Liver (tissue), 9 donors: ENCODE results near the gene PIEZO2. TPM values are rescaled to one million over a fixed set of nuclear protein-coding genes. Genes with fewer than 3 reads are reported as not detected.

Experiments used
- DNase-seq: peaks from one replicate; pipeline ENCODE4 v3.0.0-alpha.2; 2017; ENCODE audit warnings: low spot score
- H3K27ac ChIP-seq, 2 donors: one replicate each; pipeline ENCODE4 v1.7.0; 2013; ENCODE audit warnings: inconsistent platforms in 2 of 2, low read length in 2 of 2, control low read depth in 1 of 2, low read depth in 1 of 2, mild to moderate bottlenecking in 1 of 2
- H3K27me3 ChIP-seq, 4 donors: one replicate each; pipeline versions ENCODE4 v1.6.1 to v1.7.0; 2013; ENCODE audit warnings: low read length in 3 of 4, inconsistent platforms in 1 of 4, mild to moderate bottlenecking in 1 of 4, moderate library complexity in 1 of 4; ENCODE audit not compliant: control insufficient read depth in 4 of 4, insufficient read depth in 4 of 4
- H3K36me3 ChIP-seq, 4 donors: one replicate each; pipeline versions ENCODE4 v1.6.1 to v1.7.0; 2013; ENCODE audit warnings: low read length in 3 of 4, mild to moderate bottlenecking in 3 of 4, low read depth in 1 of 4, moderate library complexity in 1 of 4; ENCODE audit not compliant: control insufficient read depth in 4 of 4, insufficient read depth in 3 of 4
- H3K4me1 ChIP-seq, 4 donors: one replicate each; pipeline versions ENCODE4 v1.6.1 to v1.7.0; 2013; ENCODE audit warnings: low read length in 3 of 4, mild to moderate bottlenecking in 3 of 4, moderate library complexity in 1 of 4; ENCODE audit not compliant: control insufficient read depth in 4 of 4, insufficient read depth in 4 of 4
- H3K4me3 ChIP-seq, 3 donors: one replicate each; pipeline versions ENCODE4 v1.6.1 to v1.7.0; 2013; ENCODE audit warnings: low read length in 3 of 3, control low read depth in 1 of 3, low read depth in 1 of 3, mild to moderate bottlenecking in 1 of 3
- H3K9ac ChIP-seq, 2 donors: one replicate each; pipeline ENCODE4 v1.7.0; 2013; ENCODE audit warnings: low read length in 2 of 2, mild to moderate bottlenecking in 2 of 2, moderate library complexity in 2 of 2, control low read depth in 1 of 2, low read depth in 1 of 2
- H3K9me3 ChIP-seq, 4 donors: one replicate each; pipeline versions ENCODE4 v1.6.1 to v1.7.0; 2013; ENCODE audit warnings: low read length in 3 of 4; ENCODE audit not compliant: control insufficient read depth in 4 of 4
- EGR1 ChIP-seq, 2 donors: IDR thresholded peaks; 2 replicates each; pipeline ENCODE4 v1.6.1; 2016 to 2018; ENCODE audit warnings: antibody characterized with exemption in 2 of 2, low read depth in 2 of 2
- FOXA1 ChIP-seq: IDR thresholded peaks from 2 replicates; pipeline ENCODE4 v1.6.1; 2016; ENCODE audit warnings: antibody characterized with exemption
- FOXA2 ChIP-seq: IDR thresholded peaks from 2 replicates; pipeline ENCODE4 v1.6.1; 2016; ENCODE audit warnings: antibody characterized with exemption
- GABPA ChIP-seq, 2 donors: IDR thresholded peaks in 1 of 2; conservative IDR thresholded peaks in 1 of 2; 2 replicates each; pipeline ENCODE4 v1.6.1; 2016; ENCODE audit warnings: antibody characterized with exemption in 2 of 2, mild to moderate bottlenecking in 1 of 2, moderate library complexity in 1 of 2
- HNF4A ChIP-seq, 2 donors: conservative IDR thresholded peaks; 2 replicates each; pipeline ENCODE4 v1.6.1; 2016; ENCODE audit warnings: antibody characterized with exemption in 2 of 2, mild to moderate bottlenecking in 2 of 2
- HNF4G ChIP-seq: IDR thresholded peaks from 2 replicates; pipeline ENCODE4 v1.6.1; 2016; ENCODE audit warnings: antibody characterized with exemption
- JUND ChIP-seq, 2 donors: IDR thresholded peaks; 2 replicates each; pipeline ENCODE4 v1.6.1; 2016; ENCODE audit warnings: antibody characterized with exemption in 2 of 2
- NR2F2 ChIP-seq: IDR thresholded peaks from 2 replicates; pipeline ENCODE4 v1.6.1; 2016; ENCODE audit warnings: antibody characterized with exemption
- RAD21 ChIP-seq, 2 donors: IDR thresholded peaks; 2 replicates each; pipeline ENCODE4 v1.6.1; 2016; ENCODE audit warnings: antibody characterized with exemption in 2 of 2, mild to moderate bottlenecking in 2 of 2
- RXRA ChIP-seq, 2 donors: IDR thresholded peaks; 2 replicates each; pipeline ENCODE4 v1.6.1; 2017 to 2018; ENCODE audit warnings: antibody characterized with exemption in 2 of 2, mild to moderate bottlenecking in 1 of 2
- SP1 ChIP-seq: IDR thresholded peaks from 2 replicates; pipeline ENCODE4 v1.6.1; 2018; ENCODE audit warnings: antibody characterized with exemption, mild to moderate bottlenecking
- TAF1 ChIP-seq: conservative IDR thresholded peaks from 2 replicates; pipeline ENCODE4 v1.6.1; 2016; ENCODE audit warnings: antibody characterized with exemption, mild to moderate bottlenecking
- YY1 ChIP-seq: IDR thresholded peaks from 2 replicates; pipeline ENCODE4 v1.6.1; 2016; ENCODE audit warnings: antibody characterized with exemption, mild to moderate bottlenecking
- WGBS: extraction: QIAGEN DNeasy Blood & Tissue Kit; methylation state at CpG from one replicate; pipeline ENCODE4 v1.1.7; 2013; 5-methylcytosine and 5-hydroxymethylcytosine counted together
- polyA plus RNA-seq, 2 donors: library from polyadenylated mRNA; stranded (reverse) in 1 of 2; unstranded in 1 of 2; fragments of 200-250 nt in 1 of 2; fragments of >200 nt in 1 of 2; fragmentation: Nextera tagmentation in 1 of 2; extraction: Ambion mirVana in 1 of 2; gene quantifications; one replicate each; pipeline versions ENCODE4 v1.2.1 to v1.2.3, GENCODE V29; 2013 to 2015
- total RNA-seq, 2 donors: library from RNA; depleted of rRNA; stranded (reverse); fragments of >200 nt; gene quantifications; one replicate each; pipeline ENCODE4 v1.2.3, GENCODE V29; 2014
- TF ChIP-seq, protein P1 (sequence below): fragments of 150-350 bp; IDR thresholded peaks from 2 replicates; pipeline ENCODE4 v1.5.1; 2017; ENCODE audit warnings: improper control_type of control experiment, low read depth, low read length; ENCODE audit not compliant: missing input control
- TF ChIP-seq, protein P2 (sequence below): IDR thresholded peaks from 2 replicates; pipeline ENCODE4 v1.6.1; 2016; ENCODE audit warnings: antibody characterized with exemption
- TF ChIP-seq, protein P3 (sequence below): IDR thresholded peaks from 2 replicates; pipeline ENCODE4 v1.6.1; 2016; ENCODE audit warnings: antibody characterized with exemption, mild to moderate bottlenecking
- TF ChIP-seq, protein P4 (sequence below): IDR thresholded peaks from 2 replicates; pipeline ENCODE4 v1.6.1; 2016; ENCODE audit warnings: antibody characterized with exemption
- TF ChIP-seq, protein P5 (sequence below): IDR thresholded peaks from 2 replicates; pipeline ENCODE4 v1.6.1; 2016; ENCODE audit warnings: antibody characterized with exemption
- donor health status: healthy.
- donor health status: healthy.
- donor health status: healthy.
- donor health status: healthy.
- donor health status: healthy.

The PIEZO2 gene
- total and polyA plus RNA-seq, 4 donors = 1.1 to 12.3 (median 4.8) TPM

DNA sequence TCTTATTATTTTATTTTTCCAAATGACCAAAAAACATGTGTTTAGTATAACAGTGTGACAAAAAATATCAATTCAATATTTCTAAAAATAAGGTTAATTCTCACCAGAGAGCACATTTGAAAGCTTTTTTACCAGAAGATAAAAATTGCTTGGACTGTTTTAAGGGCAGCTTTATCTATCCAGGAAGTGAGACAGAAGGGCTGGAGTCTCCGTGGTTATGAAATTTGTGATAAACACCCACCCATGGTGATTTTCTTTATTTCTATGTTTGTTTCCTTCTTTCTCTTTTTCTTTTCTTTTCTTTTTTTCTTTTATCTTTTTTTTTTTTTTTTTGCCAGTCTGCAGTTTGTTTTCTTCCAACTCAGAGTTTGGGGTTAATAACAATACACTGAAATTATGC is 298.5 kb downstream of the PIEZO2 start:
- DNase-seq = no peak
- TF ChIP-seq NR2F2 (no peak), TAF1 (no peak), YY1 (no peak), HNF4G (no peak), RAD21 (IDR thresholded peaks at IDR 0.05) (no peak), RXRA (IDR thresholded peaks at IDR 0.05) (no peak)
- TF ChIP-seq, protein P1, sequence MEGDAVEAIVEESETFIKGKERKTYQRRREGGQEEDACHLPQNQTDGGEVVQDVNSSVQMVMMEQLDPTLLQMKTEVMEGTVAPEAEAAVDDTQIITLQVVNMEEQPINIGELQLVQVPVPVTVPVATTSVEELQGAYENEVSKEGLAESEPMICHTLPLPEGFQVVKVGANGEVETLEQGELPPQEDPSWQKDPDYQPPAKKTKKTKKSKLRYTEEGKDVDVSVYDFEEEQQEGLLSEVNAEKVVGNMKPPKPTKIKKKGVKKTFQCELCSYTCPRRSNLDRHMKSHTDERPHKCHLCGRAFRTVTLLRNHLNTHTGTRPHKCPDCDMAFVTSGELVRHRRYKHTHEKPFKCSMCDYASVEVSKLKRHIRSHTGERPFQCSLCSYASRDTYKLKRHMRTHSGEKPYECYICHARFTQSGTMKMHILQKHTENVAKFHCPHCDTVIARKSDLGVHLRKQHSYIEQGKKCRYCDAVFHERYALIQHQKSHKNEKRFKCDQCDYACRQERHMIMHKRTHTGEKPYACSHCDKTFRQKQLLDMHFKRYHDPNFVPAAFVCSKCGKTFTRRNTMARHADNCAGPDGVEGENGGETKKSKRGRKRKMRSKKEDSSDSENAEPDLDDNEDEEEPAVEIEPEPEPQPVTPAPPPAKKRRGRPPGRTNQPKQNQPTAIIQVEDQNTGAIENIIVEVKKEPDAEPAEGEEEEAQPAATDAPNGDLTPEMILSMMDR = no peak
- TF ChIP-seq, protein P2, sequence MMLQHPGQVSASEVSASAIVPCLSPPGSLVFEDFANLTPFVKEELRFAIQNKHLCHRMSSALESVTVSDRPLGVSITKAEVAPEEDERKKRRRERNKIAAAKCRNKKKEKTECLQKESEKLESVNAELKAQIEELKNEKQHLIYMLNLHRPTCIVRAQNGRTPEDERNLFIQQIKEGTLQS = no peak
- Histone ChIP-seq H3K4me3 (no peak overlapping the region), H3K36me3 (no peaks in the 10 kb centered on the region), H3K27me3 (no peaks in the 10 kb centered on the region), H3K9ac (no peak overlapping the region), H3K4me1 (no peaks in the 10 kb centered on the region), H3K9me3 (no peaks in the 10 kb centered on the region), H3K27ac (no peak overlapping the region)
- WGBS = 50% methylated on average over 1 of the region's 1 CpG

DNA sequence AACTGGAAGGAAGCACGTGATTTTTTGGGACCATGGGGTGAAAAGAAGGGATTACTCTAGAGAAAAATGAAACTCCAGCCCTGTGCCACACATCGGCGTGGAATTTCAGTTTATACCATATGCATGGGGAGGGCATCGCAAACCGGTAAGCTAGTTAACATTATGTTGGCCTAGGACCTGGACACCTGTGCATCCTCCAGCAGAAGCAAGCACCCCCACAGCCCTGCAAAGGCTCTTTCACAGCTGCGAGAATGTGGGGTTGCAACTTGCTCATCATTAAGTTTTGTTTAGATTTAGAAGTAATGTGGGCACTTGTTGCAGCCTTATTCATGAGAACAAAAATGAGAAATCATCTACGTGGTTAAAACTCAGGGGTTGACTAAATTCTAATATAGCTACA is 299.2 kb downstream of the PIEZO2 start:
- Histone ChIP-seq H3K4me3 (no peak overlapping the region), H3K27ac (no peak overlapping the region), H3K27me3 (no peaks in the 10 kb centered on the region), H3K36me3 (no peaks in the 10 kb centered on the region), H3K4me1 (no peaks in the 10 kb centered on the region), H3K9ac (no peak overlapping the region), H3K9me3 (no peaks in the 10 kb centered on the region)
- DNase-seq = no peak
- no peak for TF ChIP-seq RAD21 (IDR thresholded peaks at IDR 0.05)
- TF ChIP-seq TAF1 = no peak
- no peak for TF ChIP-seq JUND (IDR thresholded peaks at IDR 0.05)
- no peak for TF ChIP-seq RXRA (IDR thresholded peaks at IDR 0.05)
- no peak for TF ChIP-seq FOXA1
- WGBS = 92% methylated on average over 7 of the region's 7 CpGs

DNA sequence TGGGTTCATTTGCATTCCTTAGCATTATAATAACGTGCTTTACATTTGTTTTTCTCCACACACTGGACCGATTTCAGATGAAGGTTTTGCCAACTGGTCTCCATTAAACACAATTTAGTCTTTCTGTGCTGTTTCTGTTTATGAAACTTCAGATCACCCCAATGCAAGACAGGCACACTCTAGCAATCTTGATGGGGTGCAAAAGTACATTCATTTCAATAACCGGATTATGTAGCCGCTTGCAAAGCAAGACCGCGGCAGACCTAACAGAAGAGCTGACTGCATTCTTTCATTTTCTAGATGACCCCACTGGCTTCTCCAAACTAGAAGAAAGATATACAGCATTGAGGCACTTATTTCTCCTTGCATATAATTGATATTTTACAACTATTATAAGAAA is 301.5 kb downstream of the PIEZO2 start:
- no peak overlapping the region for H3K4me3 ChIP-seq
- H3K27ac ChIP-seq = no peak overlapping the region
- 86% methylated on average over 6 of the region's 6 CpGs for WGBS
- H3K36me3 ChIP-seq = no peaks in the 10 kb centered on the region
- DNase-seq = no peak
- H3K9ac ChIP-seq = no peak overlapping the region
- TF ChIP-seq, protein P3, sequence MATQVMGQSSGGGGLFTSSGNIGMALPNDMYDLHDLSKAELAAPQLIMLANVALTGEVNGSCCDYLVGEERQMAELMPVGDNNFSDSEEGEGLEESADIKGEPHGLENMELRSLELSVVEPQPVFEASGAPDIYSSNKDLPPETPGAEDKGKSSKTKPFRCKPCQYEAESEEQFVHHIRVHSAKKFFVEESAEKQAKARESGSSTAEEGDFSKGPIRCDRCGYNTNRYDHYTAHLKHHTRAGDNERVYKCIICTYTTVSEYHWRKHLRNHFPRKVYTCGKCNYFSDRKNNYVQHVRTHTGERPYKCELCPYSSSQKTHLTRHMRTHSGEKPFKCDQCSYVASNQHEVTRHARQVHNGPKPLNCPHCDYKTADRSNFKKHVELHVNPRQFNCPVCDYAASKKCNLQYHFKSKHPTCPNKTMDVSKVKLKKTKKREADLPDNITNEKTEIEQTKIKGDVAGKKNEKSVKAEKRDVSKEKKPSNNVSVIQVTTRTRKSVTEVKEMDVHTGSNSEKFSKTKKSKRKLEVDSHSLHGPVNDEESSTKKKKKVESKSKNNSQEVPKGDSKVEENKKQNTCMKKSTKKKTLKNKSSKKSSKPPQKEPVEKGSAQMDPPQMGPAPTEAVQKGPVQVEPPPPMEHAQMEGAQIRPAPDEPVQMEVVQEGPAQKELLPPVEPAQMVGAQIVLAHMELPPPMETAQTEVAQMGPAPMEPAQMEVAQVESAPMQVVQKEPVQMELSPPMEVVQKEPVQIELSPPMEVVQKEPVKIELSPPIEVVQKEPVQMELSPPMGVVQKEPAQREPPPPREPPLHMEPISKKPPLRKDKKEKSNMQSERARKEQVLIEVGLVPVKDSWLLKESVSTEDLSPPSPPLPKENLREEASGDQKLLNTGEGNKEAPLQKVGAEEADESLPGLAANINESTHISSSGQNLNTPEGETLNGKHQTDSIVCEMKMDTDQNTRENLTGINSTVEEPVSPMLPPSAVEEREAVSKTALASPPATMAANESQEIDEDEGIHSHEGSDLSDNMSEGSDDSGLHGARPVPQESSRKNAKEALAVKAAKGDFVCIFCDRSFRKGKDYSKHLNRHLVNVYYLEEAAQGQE = no peak
- TF ChIP-seq, protein P4, sequence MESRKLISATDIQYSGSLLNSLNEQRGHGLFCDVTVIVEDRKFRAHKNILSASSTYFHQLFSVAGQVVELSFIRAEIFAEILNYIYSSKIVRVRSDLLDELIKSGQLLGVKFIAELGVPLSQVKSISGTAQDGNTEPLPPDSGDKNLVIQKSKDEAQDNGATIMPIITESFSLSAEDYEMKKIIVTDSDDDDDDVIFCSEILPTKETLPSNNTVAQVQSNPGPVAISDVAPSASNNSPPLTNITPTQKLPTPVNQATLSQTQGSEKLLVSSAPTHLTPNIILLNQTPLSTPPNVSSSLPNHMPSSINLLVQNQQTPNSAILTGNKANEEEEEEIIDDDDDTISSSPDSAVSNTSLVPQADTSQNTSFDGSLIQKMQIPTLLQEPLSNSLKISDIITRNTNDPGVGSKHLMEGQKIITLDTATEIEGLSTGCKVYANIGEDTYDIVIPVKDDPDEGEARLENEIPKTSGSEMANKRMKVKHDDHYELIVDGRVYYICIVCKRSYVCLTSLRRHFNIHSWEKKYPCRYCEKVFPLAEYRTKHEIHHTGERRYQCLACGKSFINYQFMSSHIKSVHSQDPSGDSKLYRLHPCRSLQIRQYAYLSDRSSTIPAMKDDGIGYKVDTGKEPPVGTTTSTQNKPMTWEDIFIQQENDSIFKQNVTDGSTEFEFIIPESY = no peak
- TF ChIP-seq JUND (IDR thresholded peaks at IDR 0.05) (no peak), EGR1 (IDR thresholded peaks at IDR 0.05; ENCODE audit: low read depth in 2 of 2) (no peak), FOXA1 (no peak), YY1 (no peak), RXRA (IDR thresholded peaks at IDR 0.05) (no peak), GABPA (IDR thresholded peaks at IDR 0.05 in 1 of 2, conservative IDR thresholded peaks at IDR 0.05 in 1 of 2) (no peak), HNF4A (conservative IDR thresholded peaks at IDR 0.05) (no peak), HNF4G (no peak), SP1 (no peak), FOXA2 (no peak), TAF1 (no peak)
- TF ChIP-seq, protein P5, sequence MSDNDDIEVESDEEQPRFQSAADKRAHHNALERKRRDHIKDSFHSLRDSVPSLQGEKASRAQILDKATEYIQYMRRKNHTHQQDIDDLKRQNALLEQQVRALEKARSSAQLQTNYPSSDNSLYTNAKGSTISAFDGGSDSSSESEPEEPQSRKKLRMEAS = no peak
- TF ChIP-seq, protein P1 = no peak
- TF ChIP-seq, protein P2 = no peak
- H3K4me1 ChIP-seq = no peaks in the 10 kb centered on the region
- no peaks in the 10 kb centered on the region for H3K27me3 ChIP-seq
- no peaks in the 10 kb centered on the region for H3K9me3 ChIP-seq
